H54 (cell line): Measurements from ENCODE around the gene RALGPS1.

Source experiments
- DNase-seq: peaks from one replicate; pipeline ENCODE4 v3.0.0; 2011; ENCODE audit warnings: low spot score, mixed read lengths; ENCODE audit not compliant: insufficient read length
- FAIRE-seq: peaks from 3 replicates; lab custom pipeline; 2011; peaks lifted over from hg19 to GRCh38; lab: Jason Lieb, UNC
- POLR2A ChIP-seq: IDR thresholded peaks from 2 replicates; pipeline ENCODE4 v1.6.1; 2011; ENCODE audit warnings: low read depth, mild to moderate bottlenecking, low read length

RALGPS1 gene

GRCh38 chr9:126886034-126886822, 28.4 kb upstream of the RALGPS1 start:
- TF ChIP-seq POLR2A, result no peak
- FAIRE-seq, result no peak

GRCh38 chr9:126886897-126887296, 27.7 kb upstream of the RALGPS1 start:
- FAIRE-seq (no peak), DNase-seq (no peak)
- TF ChIP-seq POLR2A, result no peak

More at GRCh38 chr9:126886034-126886822, 28.4 kb upstream of the RALGPS1 start:
- no peak for DNase-seq

- DNase-seq (no peak), FAIRE-seq (no peak)
- TF ChIP-seq POLR2A, result no peak
Observed at GRCh38 chr9:126891676-126892075, 22.9 kb upstream of the RALGPS1 start.

- DNase-seq, result no peak
- no peak for TF ChIP-seq POLR2A
- no peak for FAIRE-seq
Observed at GRCh38 chr9:126893079-126893478, 21.5 kb upstream of the RALGPS1 start.

GRCh38 chr9:126894052-126894603, 20.5 kb upstream of the RALGPS1 start:
- TF ChIP-seq POLR2A, result no peak
- DNase-seq (no peak), FAIRE-seq (no peak)

GRCh38 chr9:126902210-126902609, 12.4 kb upstream of the RALGPS1 start:
- DNase-seq, result no peak
- no peak for FAIRE-seq
- no peak for TF ChIP-seq POLR2A

- no peak for TF ChIP-seq POLR2A
- FAIRE-seq, result no peak
- DNase-seq, result no peak
Observed at GRCh38 chr9:126904586-126904985, 10.0 kb upstream of the RALGPS1 start.

GRCh38 chr9:126906091-126906490, 8.5 kb upstream of the RALGPS1 start:
- no peak for DNase-seq
- FAIRE-seq, result no peak
- no peak for TF ChIP-seq POLR2A

- no peak for TF ChIP-seq POLR2A
- FAIRE-seq (no peak), DNase-seq (no peak)
Observed at GRCh38 chr9:126907058-126907457, 7.5 kb upstream of the RALGPS1 start.

GRCh38 chr9:126915281-126915816, 767 bp downstream of the RALGPS1 start:
- no peak for FAIRE-seq
- no peak for DNase-seq
- no peak for TF ChIP-seq POLR2A

- FAIRE-seq (no peak), DNase-seq (no peak)
- no peak for TF ChIP-seq POLR2A
Observed at GRCh38 chr9:126915846-126916543, 1.4 kb downstream of the RALGPS1 start.

GRCh38 chr9:126916909-126917308, 2.3 kb downstream of the RALGPS1 start:
- FAIRE-seq, result no peak
- no peak for TF ChIP-seq POLR2A
- DNase-seq, result no peak

GRCh38 chr9:126919193-126919592, 4.6 kb downstream of the RALGPS1 start:
- TF ChIP-seq POLR2A, result no peak
- DNase-seq (no peak), FAIRE-seq (no peak)

GRCh38 chr9:126925876-126926275, 11.3 kb downstream of the RALGPS1 start:
- TF ChIP-seq POLR2A, result no peak
- no peak for FAIRE-seq
- no peak for DNase-seq
